Measurements from ENCODE around the gene POLQ.
"Not testable (repeated sequence)": the region's sequence is repeated elsewhere in the genome, so short reads cannot be mapped to it uniquely, and the experiment has no call there.

POLQ gene

DNA sequence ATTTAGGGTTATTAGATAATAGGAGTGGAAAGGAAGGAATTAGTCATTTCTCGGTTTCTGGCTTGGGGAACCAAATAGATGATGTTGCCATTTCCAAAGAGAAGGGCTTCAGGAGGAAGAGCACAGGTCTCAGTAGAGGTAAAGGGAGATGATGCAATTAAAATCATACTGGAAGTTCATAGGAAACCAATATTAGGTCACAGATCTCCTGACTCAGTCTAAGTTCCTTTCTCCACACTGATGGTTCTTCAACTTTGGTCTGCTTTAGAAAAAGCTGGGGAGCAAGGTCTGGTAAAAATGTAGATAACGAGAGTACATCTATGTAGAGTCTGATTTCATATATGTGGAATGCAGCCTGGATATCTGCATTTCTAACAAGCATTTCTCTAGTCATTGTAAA lies 130.9 kb downstream of the POLQ start:
- DNase-seq, result no peak

GRCh38 chr3:121411523-121411922 lies 134.3 kb downstream of the POLQ start:
- DNase-seq, result no peak

DNA sequence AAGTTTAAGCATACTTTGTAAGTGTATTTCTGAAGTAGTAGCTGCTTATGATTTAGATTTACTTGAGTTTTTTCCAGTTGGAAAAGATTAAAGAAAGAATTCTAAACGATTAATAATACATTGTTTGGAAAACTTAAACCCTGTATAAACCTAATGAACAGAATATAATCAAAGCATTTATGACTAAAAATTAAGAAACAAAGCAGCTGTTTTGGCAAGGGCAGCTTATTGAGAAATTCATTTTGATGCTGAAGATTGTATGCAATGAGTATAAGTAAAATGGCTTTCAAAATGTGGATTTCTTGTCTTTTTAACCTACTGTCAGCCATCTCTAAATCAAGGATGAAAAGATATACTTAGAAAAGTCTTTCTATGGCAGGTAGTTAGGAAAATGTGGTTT lies 140.2 kb downstream of the POLQ start:
- no peak for DNase-seq

DNA sequence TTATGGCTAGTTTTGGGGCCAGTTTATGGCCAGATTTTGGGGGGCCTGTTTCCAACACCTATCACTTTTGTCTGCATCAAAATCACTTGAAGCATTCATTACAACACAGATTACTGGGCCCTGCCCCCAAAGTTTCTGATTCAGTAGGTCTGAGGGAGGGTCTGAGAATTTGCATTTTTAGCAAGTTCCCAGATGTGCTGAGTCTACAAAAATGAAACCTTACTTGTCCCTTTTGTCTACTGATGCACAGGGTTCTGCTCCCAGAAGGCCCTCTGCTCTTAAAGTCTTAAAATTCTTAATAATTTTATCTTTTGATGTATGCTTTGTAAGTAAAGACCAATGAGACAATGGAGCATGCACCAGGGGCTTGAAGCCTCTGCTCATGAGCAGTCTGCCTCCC lies 146.0 kb downstream of the POLQ start:
- DNase-seq, result no peak

DNA sequence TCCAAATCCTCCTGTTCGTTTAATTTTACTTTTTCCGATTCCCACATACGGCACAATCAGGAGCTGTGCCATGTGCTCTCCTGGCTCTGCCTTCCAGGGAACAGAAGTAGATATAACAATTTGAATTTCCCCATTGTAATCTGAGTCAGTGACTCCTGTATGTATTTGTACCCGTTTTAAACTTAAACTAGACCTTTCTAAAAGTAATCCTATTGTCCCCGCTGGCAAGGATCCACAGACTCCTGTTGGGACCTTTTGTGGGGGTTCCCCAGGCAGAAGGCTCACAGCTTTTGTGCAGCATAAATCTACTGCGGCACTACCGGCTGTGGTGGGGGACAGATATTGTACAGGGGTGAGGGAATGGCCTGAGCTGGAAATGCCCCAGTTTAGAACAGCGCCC lies 147.7 kb downstream of the POLQ start:
- DNase-seq, result not testable (repeated sequence)

DNA sequence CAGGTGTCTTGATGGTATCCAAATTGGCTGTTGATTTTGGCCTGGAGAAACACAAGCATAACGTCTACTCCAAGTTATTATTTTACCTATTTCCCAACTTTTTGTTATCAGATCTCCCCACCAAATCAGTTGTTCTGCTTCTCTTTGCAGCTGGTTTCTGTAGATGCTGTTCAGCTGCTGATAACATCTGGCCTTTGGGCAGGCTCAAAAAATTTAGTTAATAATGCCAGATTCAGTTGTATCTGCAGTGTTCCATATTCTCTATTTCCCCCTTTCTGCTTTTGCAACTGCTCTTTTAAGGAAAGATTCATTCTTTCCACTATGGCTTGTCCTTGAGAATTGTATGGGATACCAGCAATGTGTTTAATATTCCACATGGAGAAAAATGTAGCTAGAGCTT lies 149.8 kb downstream of the POLQ start:
- not testable (repeated sequence) for DNase-seq

GRCh38 chr3:121388308-121388707 lies 157.5 kb downstream of the POLQ start:
- DNase-seq, result not testable (repeated sequence)

All from DMS53 (cell line).